Psoas muscle (tissue), 8 donors: ENCODE results near the gene MAGI1. TPM values are rescaled to one million over a fixed set of nuclear protein-coding genes. Genes with fewer than 3 reads are reported as not detected.

ENCODE experiments used
- ATAC-seq, 4 donors: fragments of 200-7000 bp; cut with Tn5 transposase; one replicate each; pipeline ENCODE4 v1.9.1; 2020; ENCODE audit warnings: moderate library complexity in 3 of 4, mild to moderate bottlenecking in 2 of 4
- DNase-seq, 2 donors: peaks; one replicate each; pipeline ENCODE4 v3.0.0-alpha.2; 2020
- H3K27ac ChIP-seq: fragments of 200-600 bp; one replicate; pipeline ENCODE4 v1.8.0; 2022
- H3K27me3 ChIP-seq, 3 donors: fragments of 200-600 bp in 1 of 3; one replicate each; pipeline versions ENCODE4 v1.6.1 to v1.8.0; 2013 to 2022; ENCODE audit warnings: low read length in 2 of 3, mild to moderate bottlenecking in 2 of 3, moderate library complexity in 1 of 3; ENCODE audit not compliant: insufficient read depth in 3 of 3
- H3K36me3 ChIP-seq, 2 donors: fragments of 200-600 bp in 1 of 2; one replicate each; pipeline versions ENCODE4 v1.6.1 to v1.8.0; 2013 to 2022; ENCODE audit warnings: low read depth in 1 of 2, mild to moderate bottlenecking in 1 of 2, moderate library complexity in 1 of 2; ENCODE audit not compliant: insufficient read depth in 1 of 2
- H3K4me1 ChIP-seq: fragments of 200-600 bp; one replicate; pipeline ENCODE4 v1.8.0; 2022
- H3K4me3 ChIP-seq: fragments of 200-600 bp; one replicate; pipeline ENCODE4 v1.8.0; 2022; ENCODE audit warnings: mild to moderate bottlenecking
- H3K9me3 ChIP-seq: fragments of 200-600 bp; one replicate; pipeline ENCODE4 v1.8.0; 2022
- WGBS, 3 donors: extraction: QIAGEN DNeasy Blood & Tissue Kit; methylation state at CpG; one replicate each; pipeline versions ENCODE4 v1.1.6 to v1.1.7; 2013; 5-methylcytosine and 5-hydroxymethylcytosine counted together
- intact Hi-C, 2 donors: fragments of 100-400 bp; cut with DNase I; formaldehyde crosslinking; loops; one replicate each; pipeline versions ENCODE4 v1.11.0 to v1.14.2; 2022
- polyA plus RNA-seq, 3 donors: library from polyadenylated mRNA; stranded (reverse); fragments of 200-250 nt; gene quantifications; one replicate each; pipeline ENCODE4 v1.2.3, GENCODE V29; 2013
- total RNA-seq, 4 donors: library from RNA; stranded (reverse); fragmentation: NEBNext Ultra II Directional in 2 of 4; extraction: Animal tissue kit (Norgen Biotek cat#: 25700) in 2 of 4; gene quantifications; one replicate each; pipeline versions ENCODE4 v1.2.1 to v1.2.4, GENCODE V29; 2021 to 2023
- TF ChIP-seq, protein P1 (sequence below): fragments of 200-600 bp; IDR thresholded peaks from one replicate; pipeline ENCODE4 v1.8.0; 2022; ENCODE audit warnings: antibody characterized with exemption
- donor health status: healthy with polysubstance abuse.
- donor health status: DM: no; HTN: no; CAD: no; lungs with moderate emphysema.
- donor health status: Bipolar disorder and iron deficiency.
- donor health status: healthy.
- donor health status: DM: yes; HTN: yes; CAD: no.
- donor health status: DM: no; HTN: no; CAD: no.
- donor health status: DM: no; HTN: no; CAD: no.
- donor health status: DM: yes; HTN: yes; CAD: no.

The MAGI1 gene
- total and polyA plus RNA-seq, 7 donors = 4.5 to 8.1 (median 6.3) TPM

GRCh38 chr3:65377637-65378036 lies 661.1 kb downstream of the MAGI1 start:
- Histone ChIP-seq H3K9me3 (no peaks in the 10 kb centered on the region), H3K36me3 (peaks cover 8 to 47% of the 10 kb centered on the region in 2 donors), H3K4me1 (no peaks in the 10 kb centered on the region), H3K27ac (no peak overlapping the region), H3K4me3 (no peak overlapping the region), H3K27me3 (no peaks in the 10 kb centered on the region)
- ATAC-seq = no peak
- intact Hi-C loops = no loop called here
- DNase-seq = no peak
- WGBS, 3 donors = 92 to 96% (median 93%) methylated on average over 2 of the region's 2 CpGs
- TF ChIP-seq, protein P1, sequence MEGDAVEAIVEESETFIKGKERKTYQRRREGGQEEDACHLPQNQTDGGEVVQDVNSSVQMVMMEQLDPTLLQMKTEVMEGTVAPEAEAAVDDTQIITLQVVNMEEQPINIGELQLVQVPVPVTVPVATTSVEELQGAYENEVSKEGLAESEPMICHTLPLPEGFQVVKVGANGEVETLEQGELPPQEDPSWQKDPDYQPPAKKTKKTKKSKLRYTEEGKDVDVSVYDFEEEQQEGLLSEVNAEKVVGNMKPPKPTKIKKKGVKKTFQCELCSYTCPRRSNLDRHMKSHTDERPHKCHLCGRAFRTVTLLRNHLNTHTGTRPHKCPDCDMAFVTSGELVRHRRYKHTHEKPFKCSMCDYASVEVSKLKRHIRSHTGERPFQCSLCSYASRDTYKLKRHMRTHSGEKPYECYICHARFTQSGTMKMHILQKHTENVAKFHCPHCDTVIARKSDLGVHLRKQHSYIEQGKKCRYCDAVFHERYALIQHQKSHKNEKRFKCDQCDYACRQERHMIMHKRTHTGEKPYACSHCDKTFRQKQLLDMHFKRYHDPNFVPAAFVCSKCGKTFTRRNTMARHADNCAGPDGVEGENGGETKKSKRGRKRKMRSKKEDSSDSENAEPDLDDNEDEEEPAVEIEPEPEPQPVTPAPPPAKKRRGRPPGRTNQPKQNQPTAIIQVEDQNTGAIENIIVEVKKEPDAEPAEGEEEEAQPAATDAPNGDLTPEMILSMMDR = no peak

- no peaks in the 10 kb centered on the region for H3K27me3 ChIP-seq
- H3K4me1 ChIP-seq = no peaks in the 10 kb centered on the region
- no peak overlapping the region for H3K27ac ChIP-seq
- H3K4me3 ChIP-seq = no peak overlapping the region
- H3K9me3 ChIP-seq = no peaks in the 10 kb centered on the region
- peaks cover 5 to 35% of the 10 kb centered on the region in 2 donors for H3K36me3 ChIP-seq
- DNase-seq = no peak
- intact Hi-C loops = no loop called here
- no peak for ATAC-seq
- WGBS, 3 donors = 84 to 97% (median 89%) methylated on average over 2 of the region's 2 CpGs
- TF ChIP-seq, protein P1 = no peak
Measured at GRCh38 chr3:65376426-65376825, 662.3 kb downstream of the MAGI1 start.

GRCh38 chr3:65371053-65371452 lies 667.7 kb downstream of the MAGI1 start:
- ATAC-seq = no peak
- H3K9me3 ChIP-seq = no peaks in the 10 kb centered on the region
- TF ChIP-seq, protein P1 = no peak
- 91 to 94% (median 92%) methylated on average over 4 of the region's 4 CpGs for WGBS, 3 donors
- H3K27me3 ChIP-seq = no peaks in the 10 kb centered on the region
- H3K36me3 ChIP-seq = peaks cover 0 to 7% of the 10 kb centered on the region in 2 donors
- H3K4me3 ChIP-seq = no peak overlapping the region
- intact Hi-C loops = no loop called here
- no peak overlapping the region for H3K27ac ChIP-seq
- DNase-seq = no peak
- H3K4me1 ChIP-seq = no peaks in the 10 kb centered on the region

DNA sequence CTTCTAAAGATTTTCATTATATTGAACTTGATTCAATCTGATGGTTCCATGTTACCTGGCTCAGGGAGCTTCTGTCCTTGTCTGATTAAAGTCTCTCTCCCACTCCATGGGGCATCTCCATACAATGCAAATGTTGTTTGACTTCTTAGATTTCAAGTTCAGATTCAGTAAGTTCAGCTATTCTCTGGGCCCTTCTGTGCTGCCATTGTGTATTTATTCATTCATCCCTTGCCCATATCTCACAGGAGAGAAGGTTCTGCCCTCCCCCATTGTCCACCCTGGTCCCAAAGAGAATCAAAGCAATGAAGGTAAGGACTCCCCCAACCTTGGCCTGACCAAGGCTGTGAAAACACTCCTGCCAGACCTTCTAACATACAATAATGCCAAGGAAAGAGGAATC lies 669.9 kb downstream of the MAGI1 start:
- H3K27ac ChIP-seq = no peak overlapping the region
- no peaks in the 10 kb centered on the region for H3K27me3 ChIP-seq
- no peak overlapping the region for H3K4me3 ChIP-seq
- no peaks in the 10 kb centered on the region for H3K4me1 ChIP-seq
- TF ChIP-seq, protein P1 = no peak
- H3K9me3 ChIP-seq = no peaks in the 10 kb centered on the region
- no peak for DNase-seq
- intact Hi-C loops = no loop called here
- ATAC-seq = no peak
- H3K36me3 ChIP-seq = peaks cover 0 to 11% of the 10 kb centered on the region in 2 donors

- Histone ChIP-seq H3K27ac (no peak overlapping the region), H3K4me1 (no peaks in the 10 kb centered on the region), H3K36me3 (peaks cover 4 to 50% of the 10 kb centered on the region in 2 donors), H3K4me3 (no peak overlapping the region), H3K9me3 (no peaks in the 10 kb centered on the region), H3K27me3 (no peaks in the 10 kb centered on the region)
- intact Hi-C loops = no loop called here
- 98 to 100% (median 99%) methylated on average over 1 of the region's 1 CpG for WGBS, 3 donors
- TF ChIP-seq, protein P1 = no peak
- no peak for ATAC-seq
- no peak for DNase-seq
Measured at GRCh38 chr3:65362688-65363087, 676.0 kb downstream of the MAGI1 start.
